ENCODE results near the gene SGMS2.

The SGMS2 gene

DNA sequence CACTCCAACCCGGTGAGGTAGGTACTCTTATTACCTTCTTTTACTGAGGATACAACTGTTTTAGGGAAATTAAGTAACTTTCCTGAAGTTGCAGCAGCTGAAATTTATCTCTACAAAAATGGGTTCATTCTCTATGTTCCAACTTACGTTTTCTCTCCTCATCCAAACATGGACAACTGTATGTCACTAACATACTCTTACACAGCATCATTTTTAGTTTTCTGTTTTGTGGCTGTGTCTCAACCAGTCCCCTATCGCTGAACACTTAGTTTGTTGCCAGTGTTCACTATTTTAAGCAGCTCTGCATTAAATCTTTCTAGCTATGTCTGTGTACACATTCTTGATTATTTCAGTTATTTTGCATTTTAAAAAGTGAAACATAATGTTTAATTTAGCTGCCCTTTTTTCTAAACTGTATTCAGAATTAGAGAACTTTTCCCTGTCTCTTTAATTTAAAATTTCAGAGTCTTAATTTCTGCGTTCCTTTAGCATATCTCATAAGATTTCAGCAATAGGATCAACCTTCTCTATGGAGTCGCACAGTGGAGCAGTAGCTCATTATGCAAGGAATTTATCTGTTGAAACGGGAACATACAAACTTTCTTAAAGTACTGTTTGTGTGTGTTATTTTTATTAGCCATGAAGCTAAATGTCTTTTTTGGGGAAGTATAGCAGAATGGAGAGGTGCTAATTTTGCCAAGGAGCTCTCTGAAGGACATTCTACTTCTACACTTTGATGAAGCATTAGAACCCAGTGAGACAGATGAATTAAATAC lies 3.8 kb downstream of the SGMS2 start:
- DNase-seq (ENCODE audit: low read depth), result no peak

DNA sequence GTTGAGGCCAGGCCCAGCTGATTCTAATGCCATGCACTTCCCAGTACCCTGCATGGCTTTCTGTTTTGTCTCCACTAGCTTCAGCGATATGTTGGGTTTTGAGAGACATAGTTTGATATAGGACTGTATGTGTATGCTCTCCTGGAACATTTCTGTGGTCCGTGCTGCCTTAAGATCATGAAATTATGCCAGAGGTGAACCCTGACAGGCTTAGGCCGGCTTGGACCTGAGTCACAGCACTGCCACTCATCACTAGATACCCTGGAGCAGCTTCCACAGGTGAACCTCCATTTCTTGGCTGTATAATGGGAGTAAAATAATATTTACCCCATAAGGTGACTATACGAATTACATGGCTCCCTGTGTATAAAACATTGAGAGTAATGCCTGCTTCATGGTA lies 6.4 kb downstream of the SGMS2 start:
- DNase-seq (ENCODE audit: low read depth), result no peak

DNA sequence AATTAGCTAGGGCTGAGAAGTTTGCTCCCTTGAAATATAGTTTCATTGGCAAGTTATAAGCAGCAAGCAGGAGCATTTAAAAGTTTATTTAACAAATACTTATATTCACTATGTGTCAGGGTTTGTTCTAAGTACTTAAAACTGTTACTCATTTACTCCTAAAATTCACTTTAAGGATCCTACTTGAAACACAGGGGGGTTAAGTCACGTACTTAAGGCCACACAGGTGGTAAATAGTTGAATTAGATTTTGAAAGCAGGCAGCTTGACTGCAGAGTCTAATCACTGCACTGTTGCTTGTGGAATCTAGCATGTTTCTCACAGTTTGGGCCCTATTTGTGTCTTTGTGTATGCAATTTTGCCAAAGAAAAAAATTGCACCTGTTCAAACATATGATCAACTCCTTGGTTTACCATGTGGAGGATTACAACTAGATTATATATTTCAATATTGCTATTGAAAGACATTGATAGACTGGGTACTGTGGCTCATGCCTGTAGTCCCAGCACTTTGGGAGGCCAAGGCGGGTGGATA lies 7.6 kb downstream of the SGMS2 start:
- DNase-seq (ENCODE audit: low read depth), result no peak

DNA sequence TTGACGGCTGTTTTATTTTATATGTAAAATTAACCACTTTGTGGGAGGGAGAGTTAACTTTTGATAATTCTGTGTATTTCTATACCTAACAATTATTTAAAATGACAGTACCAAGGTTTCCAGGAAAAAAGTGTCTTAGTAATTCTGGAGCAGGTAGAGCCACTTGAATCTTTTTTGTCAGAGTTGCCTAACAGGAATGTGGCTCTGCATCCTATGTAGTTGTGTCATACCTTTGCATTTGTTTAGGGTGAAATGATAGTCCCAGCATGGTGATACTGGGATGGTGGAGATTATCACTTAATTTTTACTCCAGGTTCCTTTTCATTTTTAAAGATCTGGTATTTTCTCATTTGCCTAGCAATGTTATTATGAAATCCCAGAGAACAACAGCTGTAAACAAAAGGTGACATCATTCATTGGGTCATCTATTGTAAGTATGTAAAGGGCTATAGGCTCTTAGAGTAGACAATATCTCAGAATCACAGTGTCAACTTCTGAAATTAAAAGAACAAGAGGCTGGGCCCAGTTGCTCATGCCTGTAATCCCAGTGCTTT lies 9.6 kb downstream of the SGMS2 start:
- DNase-seq (ENCODE audit: low read depth), result no peak

DNA sequence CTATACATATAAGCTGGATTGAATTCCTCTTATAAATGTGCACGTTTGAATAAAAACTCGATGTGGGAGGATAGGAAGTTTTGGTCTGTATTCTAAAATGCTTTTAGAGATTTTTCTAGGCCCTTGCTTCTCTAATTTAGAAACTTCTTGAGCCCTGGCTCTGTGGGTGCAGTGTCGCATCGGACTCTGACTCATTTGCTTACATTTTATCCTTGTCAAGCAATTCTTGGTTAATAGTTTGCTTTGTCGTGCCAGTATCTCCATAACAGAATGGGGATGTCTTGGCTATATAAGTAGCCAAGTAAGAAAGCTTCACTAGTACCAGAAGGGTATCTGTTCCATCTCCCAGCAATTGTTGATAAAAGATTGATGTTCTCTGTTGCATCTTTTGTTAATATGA lies 10.7 kb downstream of the SGMS2 start:
- no peak for DNase-seq (ENCODE audit: low read depth)

DNA sequence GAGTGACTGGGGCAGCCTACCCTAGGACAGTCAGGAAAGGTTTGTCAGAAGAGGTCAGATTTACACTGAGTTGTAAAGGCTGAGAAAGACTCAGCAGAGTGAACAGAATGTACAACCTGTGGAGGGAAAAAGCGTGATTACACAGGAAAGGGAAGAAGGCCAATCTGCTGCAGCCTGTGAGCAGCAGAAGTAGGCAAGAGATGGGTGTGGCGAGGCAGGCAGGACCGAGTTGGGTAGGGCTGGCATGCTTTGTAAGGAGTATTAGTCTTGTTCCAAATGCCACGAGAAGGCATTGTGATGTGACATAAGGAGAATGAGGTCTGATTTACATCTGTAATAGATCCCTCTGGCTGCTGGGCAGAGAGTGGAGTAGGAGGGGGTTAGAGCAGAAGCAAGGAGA lies 12.6 kb downstream of the SGMS2 start:
- no peak for DNase-seq (ENCODE audit: low read depth)

DNA sequence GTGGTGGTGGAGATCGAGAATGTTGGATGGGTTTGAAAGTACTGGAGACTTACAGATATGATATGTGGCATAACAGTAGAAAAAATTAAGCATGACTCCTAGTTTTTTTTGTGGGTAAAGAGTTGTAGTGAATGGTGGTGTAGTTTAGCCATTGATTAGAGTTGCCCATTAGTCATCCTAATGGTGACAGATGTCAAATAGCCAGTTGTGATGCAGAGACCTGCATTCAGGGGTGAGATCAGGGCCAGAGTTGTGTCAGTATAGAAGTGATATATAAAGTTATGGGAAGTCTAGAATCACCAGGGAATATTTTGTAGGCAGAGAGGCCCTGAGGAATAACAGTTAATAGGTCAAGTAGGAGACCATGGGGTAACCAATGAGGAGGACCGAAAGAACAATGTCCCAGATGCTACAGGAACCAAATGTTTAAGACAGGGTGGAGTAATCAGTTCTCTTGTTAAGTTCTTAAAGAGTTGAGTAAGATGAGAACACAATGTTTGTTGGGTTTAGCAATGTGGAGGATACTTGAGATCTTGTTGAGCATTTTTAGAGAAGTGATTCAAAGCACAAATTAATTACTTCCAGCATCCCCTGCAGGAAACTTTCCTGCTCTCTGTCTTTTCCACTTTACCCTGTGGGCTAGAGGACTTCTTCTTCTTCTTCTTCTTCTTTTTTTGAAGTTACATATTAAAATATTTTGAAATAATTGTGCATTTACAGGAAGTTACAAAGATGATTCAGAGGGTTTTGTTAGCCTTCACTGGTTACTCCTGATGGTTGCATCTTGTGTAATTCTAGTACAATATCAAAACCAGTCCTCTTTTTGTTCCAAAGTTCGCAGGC lies 13.3 kb downstream of the SGMS2 start:
- no peak for DNase-seq (ENCODE audit: low read depth)

DNA sequence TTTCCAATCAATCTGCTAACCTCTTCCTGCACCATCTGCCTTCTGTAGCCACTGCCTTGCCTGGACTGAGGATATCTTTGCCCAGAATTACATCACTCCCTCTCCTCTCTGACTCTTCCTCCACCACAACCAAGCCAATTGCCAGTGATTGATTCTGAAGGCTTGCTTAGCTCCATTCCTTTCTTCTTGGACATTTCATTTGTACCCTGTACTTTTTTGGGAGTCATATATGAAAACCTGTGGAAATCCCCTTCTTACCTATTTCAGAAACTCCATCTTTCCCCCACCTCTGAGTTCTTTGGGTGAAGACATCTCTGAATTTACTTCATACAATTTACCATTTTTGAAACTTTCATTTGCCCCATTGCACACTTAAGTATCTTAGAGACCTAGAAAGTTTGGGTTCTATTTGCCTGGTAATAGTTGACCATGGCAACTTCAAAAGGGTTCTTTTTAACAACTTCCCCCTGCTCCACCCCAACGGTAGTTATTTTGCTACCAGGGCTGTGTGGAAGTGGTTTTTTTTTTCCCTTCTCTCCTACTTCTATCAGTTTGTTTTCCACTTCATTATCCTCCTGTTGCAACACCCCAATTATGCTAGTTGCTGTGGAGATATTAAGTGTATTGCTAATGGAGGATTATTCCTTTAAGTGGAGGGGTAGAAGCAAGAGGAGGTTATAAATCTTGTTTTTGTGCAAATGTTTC lies 14.3 kb downstream of the SGMS2 start:
- DNase-seq (ENCODE audit: low read depth), result no peak

DNA sequence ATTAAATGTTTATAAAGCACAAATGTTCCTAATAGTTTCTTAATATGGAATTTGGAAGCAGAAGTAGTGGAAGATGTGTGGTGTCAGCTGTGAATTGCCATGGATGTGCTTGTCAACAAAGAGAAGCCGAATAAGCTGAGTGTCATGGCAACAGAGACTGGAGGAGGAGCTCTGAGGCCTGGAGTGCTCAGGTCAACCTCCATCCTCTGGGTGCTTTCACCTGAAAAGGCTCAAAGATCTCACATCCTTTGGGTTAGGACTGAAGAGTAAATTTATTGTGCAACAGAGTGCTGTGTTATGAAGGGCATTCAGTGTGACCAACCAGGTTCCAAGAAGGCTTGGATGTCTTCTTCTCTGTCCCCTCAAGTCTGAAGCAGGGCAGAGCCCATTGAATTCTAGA lies 18.7 kb downstream of the SGMS2 start:
- no peak for DNase-seq (ENCODE audit: low read depth)

DNA sequence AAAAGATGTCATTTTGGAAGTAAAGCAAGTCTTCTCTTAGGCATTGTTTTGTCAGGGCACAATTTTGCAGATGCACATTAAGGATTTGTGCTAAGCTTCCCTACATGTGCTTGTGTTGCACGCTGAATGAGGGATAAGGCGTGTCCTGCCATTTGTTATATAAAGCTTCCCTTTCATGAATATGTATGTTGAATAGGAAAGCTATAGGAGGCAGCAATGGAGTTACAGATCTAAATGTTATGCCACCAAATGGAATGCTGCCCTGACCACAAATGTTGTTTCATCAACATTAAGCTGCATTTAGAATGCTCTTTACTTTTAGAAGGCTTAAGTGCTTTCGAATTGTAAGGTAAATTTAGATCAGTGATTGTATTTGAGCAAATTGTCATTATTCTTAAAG lies 20.9 kb downstream of the SGMS2 start:
- DNase-seq (ENCODE audit: low read depth), result no peak

DNA sequence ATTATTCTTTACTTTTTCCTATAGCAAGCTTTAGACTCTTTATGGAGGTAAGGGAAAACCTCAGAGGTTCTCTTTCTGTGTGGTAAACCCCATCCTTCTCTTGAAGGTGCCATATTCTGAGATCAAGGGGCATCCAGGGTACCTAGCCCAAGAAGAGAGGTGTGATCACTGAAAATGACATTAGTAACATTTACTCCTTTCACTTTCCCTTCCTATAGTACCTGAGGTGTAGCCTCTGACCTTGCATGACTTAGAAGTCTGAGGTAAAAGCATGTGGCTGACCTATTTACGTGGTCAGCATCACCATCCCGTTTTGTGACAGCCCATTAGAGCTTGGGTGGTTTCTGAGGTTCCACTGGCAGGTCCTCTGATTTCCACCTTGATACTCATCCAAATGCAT lies 25.7 kb downstream of the SGMS2 start:
- DNase-seq (ENCODE audit: low read depth), result no peak

DNA sequence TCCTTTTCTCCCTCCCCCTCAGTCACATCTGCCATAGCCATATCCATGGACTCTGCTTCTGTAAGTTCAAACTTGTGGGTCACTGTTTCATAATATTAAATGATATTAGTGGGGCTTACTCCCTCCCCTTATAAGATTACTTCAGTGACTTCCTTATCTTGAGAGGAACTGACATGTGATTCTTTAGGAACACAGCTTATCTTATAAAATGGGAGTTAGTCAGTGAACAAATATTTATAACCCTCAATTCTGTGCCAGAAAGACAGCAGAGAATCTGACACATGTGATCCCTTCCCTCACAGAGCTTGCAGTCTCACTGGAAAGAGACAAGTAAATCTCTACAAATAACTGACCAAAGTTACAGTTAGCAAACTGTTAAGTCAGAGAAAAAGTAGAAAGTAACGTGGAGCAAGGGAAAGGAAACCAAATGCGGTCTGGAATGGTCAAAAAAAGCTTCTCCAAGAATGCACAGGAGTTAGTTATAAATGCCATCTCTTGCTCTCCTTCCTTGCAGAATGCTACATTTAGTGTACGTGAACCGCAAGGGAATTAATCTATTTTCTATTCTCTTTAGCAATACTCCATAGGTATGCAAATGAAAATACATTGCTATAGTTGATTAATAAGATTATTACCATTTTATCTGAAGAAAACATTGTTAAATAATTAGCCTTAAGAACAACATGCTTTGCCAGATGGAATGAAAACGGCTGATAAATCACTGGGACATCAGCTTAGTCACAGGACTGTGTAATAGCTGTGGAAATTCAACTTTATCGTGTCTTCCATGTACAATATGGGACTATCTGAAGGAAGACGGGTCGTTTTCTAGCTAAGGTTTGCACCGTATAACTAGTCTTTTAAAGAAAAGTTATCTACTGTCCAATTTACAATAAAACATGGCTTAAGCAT lies 29.0 kb downstream of the SGMS2 start:
- DNase-seq (ENCODE audit: low read depth), result no peak

DNA sequence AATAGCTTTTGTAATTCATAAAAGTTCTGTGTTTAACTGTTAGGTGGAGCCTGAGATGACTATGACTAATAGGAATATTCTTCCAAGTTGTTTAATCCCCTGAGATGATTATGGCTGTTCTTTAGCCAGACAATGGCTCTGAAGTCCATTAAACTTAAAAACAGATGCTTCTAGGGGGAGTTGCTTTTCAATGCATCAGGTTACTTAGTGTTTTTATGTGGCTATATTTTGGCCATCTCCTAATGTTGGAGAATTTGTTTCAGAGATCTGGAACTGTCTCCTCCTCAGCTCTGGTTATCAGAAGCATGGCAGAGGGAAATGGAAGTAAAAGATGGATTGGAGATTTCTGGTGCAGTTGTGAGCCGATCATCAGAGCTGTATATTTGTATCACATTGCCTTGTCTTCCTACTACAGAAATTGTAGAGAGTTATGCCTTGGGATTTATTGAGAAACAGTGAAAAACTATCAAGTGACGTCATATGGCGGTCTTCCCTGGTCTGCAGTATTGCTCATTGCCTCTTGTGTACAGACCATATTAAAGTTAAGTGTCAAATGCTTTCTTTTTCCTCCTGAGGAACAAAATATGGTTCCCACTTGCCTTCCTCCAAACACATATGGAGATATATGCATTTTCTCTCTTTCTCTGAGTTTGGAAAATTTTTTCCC lies 29.8 kb downstream of the SGMS2 start:
- no peak for DNase-seq (ENCODE audit: low read depth)

DNA sequence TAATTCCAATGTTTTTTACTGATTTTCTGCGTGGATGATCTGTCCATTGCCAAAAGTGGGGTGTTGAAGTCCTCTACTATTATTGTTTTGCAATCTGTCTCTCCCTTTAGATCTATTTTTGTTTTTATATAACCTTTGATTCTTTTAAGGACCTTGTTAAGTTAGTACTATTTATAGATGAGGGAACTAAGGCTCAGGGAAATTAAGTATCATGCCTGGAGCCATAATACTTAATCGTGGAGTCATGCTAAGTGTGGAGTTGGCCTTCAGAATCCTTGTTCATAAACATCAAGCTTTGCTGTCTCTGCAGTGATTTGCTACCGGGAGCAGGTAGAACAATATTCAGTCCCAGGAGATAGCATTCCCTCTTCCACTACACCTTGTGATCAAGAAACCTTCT lies 31.0 kb downstream of the SGMS2 start:
- no peak for DNase-seq (ENCODE audit: low read depth)

DNA sequence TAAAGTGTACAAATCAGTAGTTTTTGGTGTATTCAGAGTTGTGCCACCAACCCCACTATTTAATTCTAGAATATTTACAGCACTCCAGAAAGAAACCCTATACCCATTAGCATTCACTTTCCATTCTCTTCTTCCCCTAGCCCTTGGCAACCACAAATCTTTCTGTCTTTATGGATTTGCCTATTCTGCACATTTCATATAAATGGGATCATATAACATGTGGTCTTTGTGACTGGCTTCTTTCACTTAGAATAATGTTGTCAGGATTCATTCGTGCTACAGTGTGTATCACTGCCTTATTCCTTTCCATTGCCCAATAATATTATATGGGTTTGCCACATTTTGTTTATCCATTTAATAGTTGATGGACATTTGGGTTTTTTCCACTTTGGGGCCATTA lies 32.2 kb downstream of the SGMS2 start:
- no peak for DNase-seq (ENCODE audit: low read depth)

DNA sequence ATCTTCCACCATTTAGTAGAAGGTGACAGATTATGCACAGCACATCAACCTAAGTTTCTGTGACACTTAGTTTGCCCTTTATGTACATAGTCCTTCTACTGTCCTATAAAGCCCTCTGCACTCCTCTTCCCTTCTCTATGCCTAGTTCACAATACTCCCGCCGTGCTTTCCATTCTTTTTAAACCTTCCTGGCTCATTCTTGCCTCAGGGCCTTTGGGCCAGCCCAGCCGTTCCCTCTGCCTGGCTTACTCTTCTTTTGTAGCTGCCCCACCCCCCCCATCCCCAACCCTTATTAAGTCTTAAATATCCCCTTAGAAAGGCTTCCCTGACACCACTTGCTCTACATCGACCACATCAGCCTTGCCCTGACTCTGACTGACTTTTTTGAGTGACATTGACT lies 33.0 kb downstream of the SGMS2 start:
- DNase-seq (ENCODE audit: low read depth), result no peak

DNA sequence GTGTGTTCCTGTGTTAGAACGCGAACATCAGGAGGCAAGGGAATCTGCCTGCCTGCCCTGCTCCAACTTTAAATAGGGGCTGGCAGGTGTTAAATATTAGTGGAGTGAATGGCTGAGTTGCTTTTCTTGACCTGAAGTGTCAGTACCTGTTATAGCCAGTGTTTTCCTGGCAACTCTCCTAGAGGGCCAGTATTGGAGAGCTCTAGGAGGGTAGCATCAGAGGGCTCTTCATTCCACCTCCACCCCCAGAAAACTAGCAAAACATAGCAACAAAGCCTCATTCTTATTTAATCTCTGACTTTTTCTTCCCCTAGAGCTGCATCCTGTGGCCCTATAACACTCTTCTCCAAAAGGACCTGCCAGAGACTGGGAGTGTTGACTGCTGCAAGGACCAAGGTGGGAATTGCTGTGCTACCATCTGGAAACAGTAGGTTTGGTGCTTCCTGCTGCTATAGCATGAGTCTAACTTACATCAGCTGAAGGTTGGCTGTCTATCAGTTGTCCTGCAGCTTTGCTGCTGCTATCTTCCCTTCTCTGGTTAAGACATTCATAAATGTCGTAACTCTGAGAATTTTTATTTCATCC lies 33.5 kb downstream of the SGMS2 start:
- DNase-seq (ENCODE audit: low read depth), result no peak

DNA sequence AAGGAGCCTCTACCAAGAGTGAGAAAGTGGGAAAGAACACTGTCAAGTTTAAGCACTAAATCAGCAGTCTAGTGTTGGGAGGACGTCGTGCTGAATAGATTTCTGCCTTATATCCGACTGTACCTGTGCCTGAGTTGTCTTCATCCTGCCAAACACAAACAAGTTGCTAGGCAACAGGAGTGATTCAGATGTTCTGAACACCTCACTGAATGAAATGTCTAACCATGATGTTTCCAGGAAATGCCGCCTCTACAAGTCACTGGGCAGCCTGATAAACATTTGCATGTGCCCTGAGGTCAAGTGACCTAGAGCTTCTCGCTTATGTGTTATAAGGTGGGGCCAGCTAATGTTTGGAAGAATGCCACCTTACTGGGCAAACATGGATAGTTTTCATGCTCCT lies 37.9 kb downstream of the SGMS2 start:
- DNase-seq (ENCODE audit: low read depth), result no peak

DNA sequence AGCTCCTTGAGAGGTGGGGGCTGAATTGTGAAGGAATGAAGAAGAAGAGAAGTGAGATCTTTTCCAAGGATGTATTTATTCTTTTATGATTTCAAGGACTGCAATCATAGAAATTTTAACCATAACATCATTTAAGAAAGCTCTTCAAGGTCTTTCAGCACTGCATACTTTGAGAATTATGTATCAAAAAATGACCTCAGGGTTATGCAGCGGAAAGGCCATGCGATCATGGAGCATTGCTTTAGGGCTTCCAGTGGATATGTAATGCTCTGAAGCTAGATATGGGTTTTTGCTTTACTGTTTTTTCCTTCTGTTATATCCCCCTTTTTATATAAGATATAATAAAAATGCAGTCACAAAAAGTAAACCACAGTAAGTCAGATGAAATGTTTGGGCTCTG lies 38.7 kb downstream of the SGMS2 start:
- no peak for DNase-seq (ENCODE audit: low read depth)

DNA sequence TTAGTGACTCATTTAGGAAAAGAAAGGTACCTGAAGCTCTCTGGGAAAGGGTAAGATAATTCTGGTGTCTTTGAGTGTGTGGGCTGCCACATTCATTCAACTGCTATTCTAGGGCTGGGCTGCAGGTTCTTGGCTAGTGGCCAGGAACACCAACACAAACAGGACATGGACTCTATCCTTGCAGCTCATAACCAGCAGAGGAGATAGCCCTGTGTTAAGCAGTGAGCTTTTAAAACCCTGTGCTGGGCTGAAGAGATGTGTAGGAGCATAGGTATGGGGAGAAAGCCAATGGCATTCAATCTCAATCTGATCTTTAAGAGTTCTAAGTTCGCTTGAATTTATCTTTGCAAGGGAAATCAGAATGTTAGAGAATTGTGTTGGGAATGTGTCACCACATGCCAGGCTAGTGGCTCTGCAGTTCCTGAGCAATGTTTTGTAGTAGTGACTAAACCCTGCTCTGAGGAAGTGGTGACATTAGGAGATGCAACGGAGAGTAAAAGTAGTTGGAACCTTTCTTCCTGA lies 39.2 kb downstream of the SGMS2 start:
- no peak for DNase-seq (ENCODE audit: low read depth)

Measured in stimulated activated CD8-positive, alpha-beta memory T cell treated with anti-CD3 and anti-CD28 coated beads, Interleukin-7, amount 100 ng/mL, for 24 hours (primary cell).